Heart right ventricle (tissue), 16 donors: Measurements from ENCODE around the gene ADGRL3. TPM values are rescaled to one million over a fixed set of nuclear protein-coding genes. Genes with fewer than 3 reads are reported as not detected.

ENCODE experiments used
- ATAC-seq, 8 donors: fragments of 200-7000 bp; cut with Tn5 transposase; one replicate each; pipeline ENCODE4 v1.9.1; 2020; ENCODE audit warnings: mild to moderate bottlenecking in 8 of 8, moderate library complexity in 8 of 8, moderate number of reproducible peaks in 1 of 8
- DNase-seq, 2 donors: peaks; one replicate each; pipeline ENCODE4 v3.0.0-alpha.2; 2020
- H3K27ac ChIP-seq, 10 donors: fragments of 200-600 bp; sonication (generic) in 2 of 10; one replicate each; pipeline versions ENCODE4 v1.5.0 to v1.8.0; 2020 to 2022; ENCODE audit warnings: mild to moderate bottlenecking in 3 of 10
- H3K27me3 ChIP-seq, 7 donors: fragments of 200-600 bp; one replicate each; pipeline ENCODE4 v1.8.0; 2021 to 2022; ENCODE audit warnings: mild to moderate bottlenecking in 2 of 7
- H3K36me3 ChIP-seq, 9 donors: fragments of 200-600 bp; sonication (generic) in 1 of 9; one replicate each; pipeline versions ENCODE4 v1.5.0 to v1.8.0; 2020 to 2022; ENCODE audit warnings: mild to moderate bottlenecking in 2 of 9
- H3K4me1 ChIP-seq, 9 donors: fragments of 200-600 bp; sonication (generic) in 1 of 9; one replicate each; pipeline versions ENCODE4 v1.5.0 to v1.8.0; 2020 to 2022; ENCODE audit warnings: mild to moderate bottlenecking in 4 of 9
- H3K4me3 ChIP-seq, 10 donors: fragments of 200-600 bp; sonication (generic) in 2 of 10; one replicate each; pipeline versions ENCODE4 v1.5.0 to v1.8.0; 2020 to 2022; ENCODE audit warnings: mild to moderate bottlenecking in 7 of 10, moderate library complexity in 2 of 10
- H3K9me3 ChIP-seq, 11 donors: fragments of 200-600 bp in 10 of 11; sonication (generic) in 2 of 11; one replicate each; pipeline versions ENCODE4 v1.5.0 to v1.8.0; 2013 to 2022; ENCODE audit warnings: mild to moderate bottlenecking in 2 of 11, control low read depth in 1 of 11, moderate library complexity in 1 of 11
- WGBS, 2 donors: extraction: QIAGEN DNeasy Blood & Tissue Kit; methylation state at CpG; one replicate each; pipeline ENCODE4 v1.1.7; 2013; ENCODE audit warnings: inconsistent platforms in 1 of 2; 5-methylcytosine and 5-hydroxymethylcytosine counted together
- intact Hi-C, 10 donors: fragments of 100-400 bp; cut with DNase I; formaldehyde crosslinking; loops; one replicate each; pipeline versions ENCODE4 v1.11.1 to v1.14.2; 2022
- polyA plus RNA-seq, 2 donors: library from polyadenylated mRNA; stranded (reverse); fragments of 200-250 nt; gene quantifications; one replicate each; pipeline ENCODE4 v1.2.3, GENCODE V29; 2013
- total RNA-seq, 10 donors: library from RNA; stranded (reverse); fragmentation: NEBNext Ultra II Directional in 3 of 10; extraction: Animal tissue kit (Norgen Biotek cat#: 25700) in 3 of 10; gene quantifications; one replicate each; pipeline versions ENCODE4 v1.2.1 to v1.2.4, GENCODE V29; 2021 to 2023
- TF ChIP-seq, protein P1 (sequence below), 9 donors: fragments of 200-600 bp; sonication (generic) in 2 of 9; IDR thresholded peaks; one replicate each; pipeline versions ENCODE4 v1.5.0 to v1.8.0; 2021 to 2022; ENCODE audit warnings: antibody characterized with exemption in 9 of 9, mild to moderate bottlenecking in 5 of 9, moderate library complexity in 1 of 9
- donor health status: Arrhythmogenic right ventricular cardiomyopathy.
- donor health status: ischemic (EF 13 %, LVEDD 7.1; RV severe dilation, severe dysfunction).
- donor health status: healthy with polysubstance abuse.
- donor health status: DM: no; HTN: yes; CAD: no.
- donor health status: DM: no; HTN: no; CAD: no.
- donor health status: ischemic (EF 25% LVEDD 6.9; RV normal size, moderate dysfunction).
- donor health status: ischemic (EF 25% LVEDD 5.7; RV mildly dilated, moderate dysfunction).
- donor health status: healthy.
- donor health status: DM: yes; HTN: yes; CAD: no.
- donor health status: Ischemic cardiomyopathy.
- donor health status: ischemic (EF 35%, LVEDD 5.7; RV mildly dilated, moderate dysfunction).
- donor health status: nonischemic (EF 11% LVEDD 7.7; RV severe dilation, severe dysfunction).
- donor health status: DM: yes; HTN: yes; CAD: no.
- donor health status: PGD.
- donor health status: ischemic (EF 29% LVEDD 5.4; RV normal size, mild dysfunction).
- donor health status: nonischemic (EF 23%, LVEDD 6.1; RV moderate dilation, normal function).

The ADGRL3 gene
- total and polyA plus RNA-seq, 12 donors, result 0.36 to 20.9 (median 4.6) TPM

DNA sequence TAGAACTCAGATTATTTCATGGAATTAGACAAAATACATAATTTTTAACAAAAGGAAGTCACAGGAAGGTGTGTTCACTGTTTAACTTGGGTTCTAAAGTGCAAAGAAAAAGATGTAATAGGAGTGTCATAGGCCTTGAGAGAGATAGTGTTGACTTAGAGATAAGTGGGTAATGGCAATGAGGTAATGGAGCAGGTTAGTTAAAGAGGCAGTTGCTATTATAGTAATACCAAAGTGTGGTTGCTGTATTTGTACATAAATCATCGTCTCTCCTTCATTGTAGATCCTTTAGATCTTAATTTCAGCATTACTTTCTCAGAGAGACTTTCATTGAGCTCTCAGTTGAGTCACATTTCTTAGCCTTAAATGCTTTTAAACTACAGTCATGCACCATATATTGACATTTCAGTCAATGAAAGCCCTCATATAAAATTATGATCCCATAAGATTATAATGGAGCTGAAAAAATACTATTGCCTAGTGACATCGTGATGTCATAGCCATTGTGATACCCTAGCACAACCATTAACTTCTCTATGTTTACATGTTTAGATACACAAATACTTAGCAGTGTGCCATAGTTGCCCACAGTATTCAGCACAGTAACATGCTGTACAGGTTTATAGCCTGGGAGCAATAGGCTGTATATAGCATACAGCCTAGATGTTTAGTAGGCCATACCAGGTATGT, 245.4 kb downstream of the ADGRL3 start:
- no peaks in the 10 kb centered on the region for H3K4me1 ChIP-seq
- H3K27me3 ChIP-seq, result no peaks in the 10 kb centered on the region
- TF ChIP-seq, protein P1, sequence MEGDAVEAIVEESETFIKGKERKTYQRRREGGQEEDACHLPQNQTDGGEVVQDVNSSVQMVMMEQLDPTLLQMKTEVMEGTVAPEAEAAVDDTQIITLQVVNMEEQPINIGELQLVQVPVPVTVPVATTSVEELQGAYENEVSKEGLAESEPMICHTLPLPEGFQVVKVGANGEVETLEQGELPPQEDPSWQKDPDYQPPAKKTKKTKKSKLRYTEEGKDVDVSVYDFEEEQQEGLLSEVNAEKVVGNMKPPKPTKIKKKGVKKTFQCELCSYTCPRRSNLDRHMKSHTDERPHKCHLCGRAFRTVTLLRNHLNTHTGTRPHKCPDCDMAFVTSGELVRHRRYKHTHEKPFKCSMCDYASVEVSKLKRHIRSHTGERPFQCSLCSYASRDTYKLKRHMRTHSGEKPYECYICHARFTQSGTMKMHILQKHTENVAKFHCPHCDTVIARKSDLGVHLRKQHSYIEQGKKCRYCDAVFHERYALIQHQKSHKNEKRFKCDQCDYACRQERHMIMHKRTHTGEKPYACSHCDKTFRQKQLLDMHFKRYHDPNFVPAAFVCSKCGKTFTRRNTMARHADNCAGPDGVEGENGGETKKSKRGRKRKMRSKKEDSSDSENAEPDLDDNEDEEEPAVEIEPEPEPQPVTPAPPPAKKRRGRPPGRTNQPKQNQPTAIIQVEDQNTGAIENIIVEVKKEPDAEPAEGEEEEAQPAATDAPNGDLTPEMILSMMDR (IDR thresholded peaks at IDR 0.05), result no peak
- DNase-seq, result no peak
- no peaks in the 10 kb centered on the region for H3K9me3 ChIP-seq
- no peaks in the 10 kb centered on the region for H3K36me3 ChIP-seq
- WGBS, 2 donors, result 85 to 91% methylated on average over 2 of the region's 2 CpGs
- intact Hi-C loops, result no loop called here
- H3K4me3 ChIP-seq, result no peak overlapping the region
- no peak for ATAC-seq
- no peak overlapping the region for H3K27ac ChIP-seq

DNA sequence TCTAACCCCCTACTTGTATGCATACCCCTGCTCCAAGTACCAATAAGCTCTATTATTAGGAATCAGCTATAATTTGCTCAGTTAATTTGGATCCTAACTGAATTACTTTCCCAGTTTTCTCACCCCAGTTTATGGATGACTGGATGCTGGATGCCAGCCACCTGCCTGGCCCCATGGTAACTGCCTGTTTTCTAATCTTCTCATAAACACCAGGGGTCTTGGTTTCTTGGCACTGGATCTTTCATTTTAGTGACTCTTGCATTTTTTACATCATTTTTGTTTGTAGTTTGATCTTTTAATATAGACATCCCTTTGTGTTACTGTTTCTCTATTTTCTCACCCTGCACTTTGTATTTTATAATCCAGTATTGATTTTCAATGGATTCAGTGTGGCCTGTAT, 246.8 kb downstream of the ADGRL3 start:
- DNase-seq (no peak), ATAC-seq (no peak)
- no peak overlapping the region for H3K4me3 ChIP-seq
- intact Hi-C loops, result no loop called here
- no peaks in the 10 kb centered on the region for H3K36me3 ChIP-seq
- no peaks in the 10 kb centered on the region for H3K4me1 ChIP-seq
- no peaks in the 10 kb centered on the region for H3K27me3 ChIP-seq
- H3K27ac ChIP-seq, result no peak overlapping the region
- TF ChIP-seq, protein P1 (IDR thresholded peaks at IDR 0.05), result no peak
- H3K9me3 ChIP-seq, result no peaks in the 10 kb centered on the region

DNA sequence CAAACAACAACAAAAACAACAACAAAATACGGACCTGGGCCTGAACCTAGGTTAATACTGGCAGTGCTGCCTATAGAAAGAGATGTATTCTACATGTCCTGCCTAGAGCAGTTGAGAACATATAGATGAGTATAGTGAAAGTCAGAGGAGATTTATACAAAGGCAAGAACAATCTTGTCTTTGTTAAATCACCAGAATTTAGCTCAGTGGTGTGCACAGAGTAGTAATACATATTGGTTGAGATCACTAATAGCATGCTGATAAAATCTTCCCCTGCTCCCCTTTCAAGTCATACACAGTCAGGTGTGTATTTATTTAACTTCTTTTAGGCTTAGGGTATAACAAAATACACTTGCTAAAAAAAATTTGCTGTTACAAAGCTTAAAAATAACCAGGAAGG, 247.8 kb downstream of the ADGRL3 start:
- no peaks in the 10 kb centered on the region for H3K9me3 ChIP-seq
- no peak for DNase-seq
- intact Hi-C loops, result no loop called here

DNA sequence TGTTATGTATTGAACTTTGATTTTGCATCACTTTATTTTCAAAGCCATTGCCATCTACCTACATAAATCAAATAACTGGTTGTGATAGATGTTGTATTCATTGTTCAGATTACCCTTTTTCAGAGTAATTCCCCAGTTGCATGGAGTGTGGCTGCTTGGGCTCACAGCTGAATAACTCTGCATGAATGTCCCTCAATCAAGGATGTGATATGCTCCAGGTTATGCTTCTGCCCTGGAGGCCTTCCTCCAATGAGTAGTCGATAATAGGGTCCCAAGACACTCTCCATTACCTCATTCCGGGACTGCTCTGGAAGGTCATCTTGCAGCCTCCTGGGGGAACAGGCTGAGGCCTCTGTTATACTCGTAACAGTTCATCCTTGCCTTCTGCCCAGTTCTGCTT, 251.8 kb downstream of the ADGRL3 start:
- no peak for ATAC-seq
- Histone ChIP-seq H3K36me3 (no peaks in the 10 kb centered on the region), H3K27ac (no peak overlapping the region), H3K27me3 (no peaks in the 10 kb centered on the region), H3K4me1 (no peaks in the 10 kb centered on the region), H3K9me3 (no peaks in the 10 kb centered on the region), H3K4me3 (no peak overlapping the region)
- intact Hi-C loops, result no loop called here
- no peak for DNase-seq
- WGBS, 2 donors, result 54 to 71% methylated on average over 3 of the region's 3 CpGs
- TF ChIP-seq, protein P1 (IDR thresholded peaks at IDR 0.05), result no peak

More for the DNA sequence above, 247.8 kb downstream of the ADGRL3 start:
- no peaks in the 10 kb centered on the region for H3K36me3 ChIP-seq
- no peaks in the 10 kb centered on the region for H3K4me1 ChIP-seq
- 89 to 92% methylated on average over 1 of the region's 1 CpG for WGBS, 2 donors
- H3K27me3 ChIP-seq, result no peaks in the 10 kb centered on the region
- no peak overlapping the region for H3K4me3 ChIP-seq
- TF ChIP-seq, protein P1 (IDR thresholded peaks at IDR 0.05), result no peak
- no peak overlapping the region for H3K27ac ChIP-seq
- ATAC-seq, result no peak
